ENCODE data around the gene POMT1. TPM values are rescaled to one million over a fixed set of nuclear protein-coding genes. Genes with fewer than 3 reads are reported as not detected.

POMT1 gene
- total RNA-seq, 1 donor from 2014 or later, result 31.1 TPM

DNA sequence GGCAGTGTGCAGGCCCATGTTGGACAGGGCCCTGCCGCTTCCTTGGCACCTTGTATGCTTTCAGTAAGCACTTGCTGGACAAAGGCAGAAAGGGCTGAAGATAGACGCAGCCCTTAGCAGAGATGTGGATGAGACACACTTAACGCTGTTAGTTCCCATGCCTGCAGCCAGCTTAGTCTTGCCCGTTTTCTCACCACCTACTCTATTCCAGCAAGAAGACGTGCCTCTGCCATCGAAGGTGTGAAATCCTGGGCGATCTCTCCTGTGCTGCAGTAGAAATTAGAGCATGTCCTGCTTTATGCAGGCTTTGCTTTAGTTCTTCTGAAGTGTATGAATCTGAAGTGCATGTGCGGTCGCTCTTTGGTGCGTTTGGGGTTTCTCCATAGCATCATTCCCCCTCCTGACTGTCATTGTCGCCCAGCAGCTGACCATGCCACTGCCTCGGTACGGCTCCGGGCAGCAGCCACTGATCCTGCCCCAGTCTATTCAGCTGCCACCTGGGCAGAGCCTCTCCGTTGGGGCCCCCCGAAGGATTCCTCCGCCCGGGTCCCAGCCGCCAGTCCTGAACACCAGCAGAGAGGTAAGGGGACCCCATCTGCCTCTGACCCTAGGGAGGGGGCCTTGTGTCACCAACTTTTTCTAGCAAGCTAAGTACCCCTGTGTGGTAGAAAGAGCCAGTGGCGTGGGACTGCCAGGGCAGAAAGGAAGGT, 11.6 kb upstream of the POMT1 start:
- H3K27me3 Mint-ChIP-seq (ENCODE audit: insufficient read depth, low read depth), result peaks cover 24% of the 10 kb centered on the region
- peaks cover 54% of the 10 kb centered on the region for H3K36me3 Mint-ChIP-seq
- H3K4me1 Mint-ChIP-seq, result peaks cover 2% of the 10 kb centered on the region
- Histone ChIP-seq H3F3A (ENCODE audit: low read depth) (peaks cover 3% of the 10 kb centered on the region), H3K9ac (no peak overlapping the region), H3K36me3 (peaks cover 6% of the 10 kb centered on the region), H2AFZ (replicated peaks) (no peak overlapping the region), H3K27me3 (no peaks in the 10 kb centered on the region), H3K9me3 (ENCODE audit: low read depth) (no peaks in the 10 kb centered on the region), H3K79me2 (ENCODE audit: low read depth) (no peaks in the 10 kb centered on the region), H4K20me1 (ENCODE audit: low read depth) (peaks cover 66% of the 10 kb centered on the region), H3K27ac (no peak overlapping the region), H3K4me2 (no peak overlapping the region), H3K4me1 (no peaks in the 10 kb centered on the region), H3K4me3 (no peak overlapping the region)
- H3K27ac Mint-ChIP-seq, result no peak overlapping the region
- H3K4me3 Mint-ChIP-seq, result no peak overlapping the region
- H3K9me3 Mint-ChIP-seq, result peaks cover 2% of the 10 kb centered on the region
- TF ChIP-seq, protein P1, sequence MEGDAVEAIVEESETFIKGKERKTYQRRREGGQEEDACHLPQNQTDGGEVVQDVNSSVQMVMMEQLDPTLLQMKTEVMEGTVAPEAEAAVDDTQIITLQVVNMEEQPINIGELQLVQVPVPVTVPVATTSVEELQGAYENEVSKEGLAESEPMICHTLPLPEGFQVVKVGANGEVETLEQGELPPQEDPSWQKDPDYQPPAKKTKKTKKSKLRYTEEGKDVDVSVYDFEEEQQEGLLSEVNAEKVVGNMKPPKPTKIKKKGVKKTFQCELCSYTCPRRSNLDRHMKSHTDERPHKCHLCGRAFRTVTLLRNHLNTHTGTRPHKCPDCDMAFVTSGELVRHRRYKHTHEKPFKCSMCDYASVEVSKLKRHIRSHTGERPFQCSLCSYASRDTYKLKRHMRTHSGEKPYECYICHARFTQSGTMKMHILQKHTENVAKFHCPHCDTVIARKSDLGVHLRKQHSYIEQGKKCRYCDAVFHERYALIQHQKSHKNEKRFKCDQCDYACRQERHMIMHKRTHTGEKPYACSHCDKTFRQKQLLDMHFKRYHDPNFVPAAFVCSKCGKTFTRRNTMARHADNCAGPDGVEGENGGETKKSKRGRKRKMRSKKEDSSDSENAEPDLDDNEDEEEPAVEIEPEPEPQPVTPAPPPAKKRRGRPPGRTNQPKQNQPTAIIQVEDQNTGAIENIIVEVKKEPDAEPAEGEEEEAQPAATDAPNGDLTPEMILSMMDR (IDR thresholded peaks at IDR 0.05), result no peak
- TF ChIP-seq EZH2 (IDR thresholded peaks at IDR 0.05), result no peak
- no peak for TF ChIP-seq EZH2phosphoT487 (IDR thresholded peaks at IDR 0.05)
- DNase-seq (ENCODE audit: low spot score), result no peak

DNA sequence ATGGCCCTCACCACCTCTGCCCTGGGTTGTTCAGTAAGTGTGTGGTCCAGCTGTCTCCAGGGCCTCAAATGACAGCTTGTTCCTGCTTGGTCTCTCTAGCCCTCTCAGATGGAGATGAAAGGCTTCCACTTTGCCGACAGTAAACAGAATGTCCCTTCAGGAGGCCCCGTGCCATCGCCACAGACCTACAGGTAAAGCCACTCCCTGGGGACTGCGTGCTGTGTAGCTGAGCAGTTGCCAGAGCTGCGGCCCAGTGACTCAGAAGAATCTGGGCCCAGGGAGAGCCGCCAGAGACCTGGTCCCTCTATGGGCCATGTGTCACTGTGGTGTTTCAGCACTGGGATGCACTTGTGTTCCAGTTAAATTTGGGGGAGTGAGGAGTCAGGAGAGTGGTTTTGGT, 10.6 kb upstream of the POMT1 start:
- Histone ChIP-seq H3K4me1 (no peaks in the 10 kb centered on the region), H3K27ac (no peak overlapping the region), H3K4me3 (no peak overlapping the region), H3K9me3 (ENCODE audit: low read depth) (no peaks in the 10 kb centered on the region), H3K27me3 (no peaks in the 10 kb centered on the region), H3K79me2 (ENCODE audit: low read depth) (no peaks in the 10 kb centered on the region), H3K36me3 (peaks cover 3% of the 10 kb centered on the region), H2AFZ (replicated peaks) (no peak overlapping the region), H3K9ac (no peak overlapping the region), H4K20me1 (ENCODE audit: low read depth) (peaks cover 65% of the 10 kb centered on the region), H3F3A (ENCODE audit: low read depth) (peaks cover 12% of the 10 kb centered on the region), H3K4me2 (no peak overlapping the region)
- no peak for DNase-seq (ENCODE audit: low spot score)
- H3K4me1 Mint-ChIP-seq, result peaks cover 2% of the 10 kb centered on the region
- peaks cover 50% of the 10 kb centered on the region for H3K36me3 Mint-ChIP-seq
- TF ChIP-seq, protein P1 (IDR thresholded peaks at IDR 0.05), result no peak
- TF ChIP-seq EZH2phosphoT487 (IDR thresholded peaks at IDR 0.05) (no peak), EZH2 (IDR thresholded peaks at IDR 0.05) (no peak)
- H3K4me3 Mint-ChIP-seq, result no peak overlapping the region
- peaks cover 2% of the 10 kb centered on the region for H3K9me3 Mint-ChIP-seq
- no peak overlapping the region for H3K27ac Mint-ChIP-seq
- peaks cover 19% of the 10 kb centered on the region for H3K27me3 Mint-ChIP-seq (ENCODE audit: insufficient read depth, low read depth)

DNA sequence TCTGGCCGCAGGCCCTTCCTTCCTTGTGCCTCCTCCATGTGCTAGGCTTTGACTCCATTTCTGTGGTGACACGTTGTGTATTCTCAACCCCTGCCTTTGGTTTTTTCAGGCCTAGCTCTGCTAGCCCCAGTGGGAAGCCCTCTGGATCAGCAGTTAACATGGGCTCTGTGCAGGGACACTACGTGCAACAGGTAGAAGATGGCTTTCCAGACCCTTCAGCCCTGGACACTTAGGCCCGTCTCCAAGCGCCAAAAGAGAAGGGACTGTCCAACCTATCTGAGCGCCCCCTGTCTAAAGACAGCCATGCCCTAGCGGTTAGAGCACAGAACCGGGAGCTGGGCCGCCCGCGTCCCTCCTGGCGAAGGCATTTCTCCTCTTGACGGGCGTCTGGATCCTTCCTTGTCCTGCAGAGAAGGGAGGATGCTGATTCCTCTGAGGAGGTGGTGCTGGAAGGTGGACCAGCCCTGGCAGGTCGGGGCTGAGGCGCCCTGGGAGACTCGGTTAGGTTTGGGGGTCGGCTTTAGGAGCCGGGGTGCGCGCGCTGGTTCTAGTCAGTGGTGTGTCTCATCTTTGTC, 8.3 kb upstream of the POMT1 start:
- no peak overlapping the region for H3K27ac ChIP-seq
- TF ChIP-seq, protein P1 (IDR thresholded peaks at IDR 0.05), result no peak
- TF ChIP-seq EZH2 (IDR thresholded peaks at IDR 0.05), result no peak
- TF ChIP-seq EZH2phosphoT487 (IDR thresholded peaks at IDR 0.05), result no peak
- no peaks in the 10 kb centered on the region for H3K27me3 ChIP-seq
- peaks cover 19% of the 10 kb centered on the region for H3K27me3 Mint-ChIP-seq (ENCODE audit: insufficient read depth, low read depth)
- H3K9me3 ChIP-seq (ENCODE audit: low read depth), result no peaks in the 10 kb centered on the region
- H3K27ac Mint-ChIP-seq, result no peak overlapping the region
- H3F3A ChIP-seq (ENCODE audit: low read depth), result peaks cover 31% of the 10 kb centered on the region
- H4K20me1 ChIP-seq (ENCODE audit: low read depth), result peaks cover 75% of the 10 kb centered on the region
- no peak for DNase-seq (ENCODE audit: low spot score)
- peaks cover 2% of the 10 kb centered on the region for H3K9me3 Mint-ChIP-seq
- H3K4me2 ChIP-seq, result no peak overlapping the region
- H3K36me3 ChIP-seq, result peaks cover 10% of the 10 kb centered on the region
- H3K4me3 Mint-ChIP-seq, result no peak overlapping the region
- H3K4me1 ChIP-seq, result no peaks in the 10 kb centered on the region
- no peak overlapping the region for H3K4me3 ChIP-seq
- no peak overlapping the region for H3K9ac ChIP-seq
- no peak overlapping the region for H2AFZ ChIP-seq (replicated peaks)
- H3K79me2 ChIP-seq (ENCODE audit: low read depth), result no peaks in the 10 kb centered on the region
- peaks cover 43% of the 10 kb centered on the region for H3K36me3 Mint-ChIP-seq
- H3K4me1 Mint-ChIP-seq, result peaks cover 2% of the 10 kb centered on the region
